ENCODE results near the gene PRSS2.

GRCh38 chr7:142773230-142773629 lies 2.5 kb downstream of the PRSS2 start:
- TF ChIP-seq CTCF (conservative IDR thresholded peaks at IDR 0.05 in 1 of 2, IDR thresholded peaks at IDR 0.05 in 1 of 2; ENCODE audit: extremely low read depth in 1 of 2, insufficient read depth in 1 of 2, low read depth in 1 of 2, low read length in 2 of 2) (no peak), EZH2 (IDR thresholded peaks at IDR 0.05; ENCODE audit: borderline replicate concordance, low read length) (no peak)
